ENCODE results near the gene BAZ2B. TPM values are rescaled to one million over a fixed set of nuclear protein-coding genes. Genes with fewer than 3 reads are reported as not detected.

The BAZ2B gene
- total and polyA plus RNA-seq, 9 of the 15 experiments (the other 6 are each of a cell fraction or from before 2014, with no cell fraction given), result 7.5 to 38.6 (median 19.8) TPM

DNA sequence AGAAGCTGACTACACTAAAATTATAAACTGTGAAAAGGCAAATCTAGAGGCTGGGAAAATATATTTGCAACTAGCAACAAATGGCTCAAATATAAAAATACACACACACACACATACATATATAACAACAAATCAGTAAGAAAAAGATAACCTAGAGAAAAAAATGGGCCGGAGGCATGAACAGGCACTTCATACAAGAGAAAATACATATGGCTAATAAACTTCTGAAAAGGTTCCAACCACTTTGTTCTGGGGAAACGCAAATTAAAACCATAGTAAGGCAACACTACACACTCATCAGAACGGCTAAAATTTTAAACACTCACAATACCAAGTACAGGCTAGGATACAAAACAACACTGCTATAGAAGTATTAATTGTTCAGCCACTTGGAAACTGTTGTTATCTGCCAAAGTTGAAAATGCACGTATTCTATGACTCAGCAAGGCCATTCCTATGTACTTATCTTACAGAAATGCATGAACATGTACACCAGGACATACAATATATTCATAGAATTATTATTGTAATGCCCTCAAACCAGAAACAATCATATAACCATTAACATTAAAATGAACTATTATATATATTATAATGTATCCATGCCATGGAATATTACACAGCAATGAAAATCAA, 345.5 kb downstream of the BAZ2B start (continued):
- peak in 1 of 2 experiments; percentile 12; a peak in 1 of 3 replicates for TF ChIP-seq CBX3 (IDR thresholded peaks at IDR 0.05; ENCODE audit: borderline replicate concordance in 1 of 2, low read length in 2 of 2)
- no peak for TF ChIP-seq ZNF12 (CRISPR knock-in tag; IDR thresholded peaks at IDR 0.05)
- TF ChIP-seq, protein P1, sequence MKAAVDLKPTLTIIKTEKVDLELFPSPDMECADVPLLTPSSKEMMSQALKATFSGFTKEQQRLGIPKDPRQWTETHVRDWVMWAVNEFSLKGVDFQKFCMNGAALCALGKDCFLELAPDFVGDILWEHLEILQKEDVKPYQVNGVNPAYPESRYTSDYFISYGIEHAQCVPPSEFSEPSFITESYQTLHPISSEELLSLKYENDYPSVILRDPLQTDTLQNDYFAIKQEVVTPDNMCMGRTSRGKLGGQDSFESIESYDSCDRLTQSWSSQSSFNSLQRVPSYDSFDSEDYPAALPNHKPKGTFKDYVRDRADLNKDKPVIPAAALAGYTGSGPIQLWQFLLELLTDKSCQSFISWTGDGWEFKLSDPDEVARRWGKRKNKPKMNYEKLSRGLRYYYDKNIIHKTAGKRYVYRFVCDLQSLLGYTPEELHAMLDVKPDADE (conservative IDR thresholded peaks at IDR 0.05; ENCODE audit: control insufficient read depth, low read depth, low read length), result no peak
- no peak for TF ChIP-seq STAT5B (CRISPR knock-in tag; IDR thresholded peaks at IDR 0.05)
- TF ChIP-seq ZNF695 (CRISPR knock-in tag; IDR thresholded peaks at IDR 0.05), result no peak
- no peak for TF ChIP-seq ZNF165 (CRISPR knock-in tag; IDR thresholded peaks at IDR 0.05; ENCODE audit: borderline replicate concordance)
- TF ChIP-seq CBX5 (IDR thresholded peaks at IDR 0.05; ENCODE audit: borderline replicate concordance, low read depth), result no peak
- no peak for TF ChIP-seq PPARD (CRISPR knock-in tag; IDR thresholded peaks at IDR 0.05)
- peak; percentile 20; the same call in 1 of the 2 replicates for TF ChIP-seq JUND (IDR thresholded peaks at IDR 0.05; ENCODE audit: borderline replicate concordance, low read depth, low read length)
- no peak for TF ChIP-seq JUND (tag; IDR thresholded peaks at IDR 0.05; ENCODE audit: borderline replicate concordance, low read depth, low read length)
- no peak for TF ChIP-seq ATF3 (IDR thresholded peaks at IDR 0.05)
- TF ChIP-seq ATF3 (CRISPR knock-in tag; conservative IDR thresholded peaks at IDR 0.05), result no peak
- TF ChIP-seq ZNF707 (CRISPR knock-in tag; conservative IDR thresholded peaks at IDR 0.05), result no peak
- TF ChIP-seq CBX1 (IDR thresholded peaks at IDR 0.05; ENCODE audit: low read depth), result no peak
- no peak for TF ChIP-seq TFAM (CRISPR knock-in tag; conservative IDR thresholded peaks at IDR 0.05)
- TF ChIP-seq TCF7L2 (IDR thresholded peaks at IDR 0.05; ENCODE audit: low read depth, low read length), result no peak
- TF ChIP-seq SPI1 (IDR thresholded peaks at IDR 0.05; ENCODE audit: borderline replicate concordance, low read depth, low read length), result no peak
- TF ChIP-seq, protein P2, sequence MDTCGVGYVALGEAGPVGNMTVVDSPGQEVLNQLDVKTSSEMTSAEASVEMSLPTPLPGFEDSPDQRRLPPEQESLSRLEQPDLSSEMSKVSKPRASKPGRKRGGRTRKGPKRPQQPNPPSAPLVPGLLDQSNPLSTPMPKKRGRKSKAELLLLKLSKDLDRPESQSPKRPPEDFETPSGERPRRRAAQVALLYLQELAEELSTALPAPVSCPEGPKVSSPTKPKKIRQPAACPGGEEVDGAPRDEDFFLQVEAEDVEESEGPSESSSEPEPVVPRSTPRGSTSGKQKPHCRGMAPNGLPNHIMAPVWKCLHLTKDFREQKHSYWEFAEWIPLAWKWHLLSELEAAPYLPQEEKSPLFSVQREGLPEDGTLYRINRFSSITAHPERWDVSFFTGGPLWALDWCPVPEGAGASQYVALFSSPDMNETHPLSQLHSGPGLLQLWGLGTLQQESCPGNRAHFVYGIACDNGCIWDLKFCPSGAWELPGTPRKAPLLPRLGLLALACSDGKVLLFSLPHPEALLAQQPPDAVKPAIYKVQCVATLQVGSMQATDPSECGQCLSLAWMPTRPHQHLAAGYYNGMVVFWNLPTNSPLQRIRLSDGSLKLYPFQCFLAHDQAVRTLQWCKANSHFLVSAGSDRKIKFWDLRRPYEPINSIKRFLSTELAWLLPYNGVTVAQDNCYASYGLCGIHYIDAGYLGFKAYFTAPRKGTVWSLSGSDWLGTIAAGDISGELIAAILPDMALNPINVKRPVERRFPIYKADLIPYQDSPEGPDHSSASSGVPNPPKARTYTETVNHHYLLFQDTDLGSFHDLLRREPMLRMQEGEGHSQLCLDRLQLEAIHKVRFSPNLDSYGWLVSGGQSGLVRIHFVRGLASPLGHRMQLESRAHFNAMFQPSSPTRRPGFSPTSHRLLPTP (IDR thresholded peaks at IDR 0.05; ENCODE audit: borderline replicate concordance, extremely low read depth, insufficient read length), result no peak
- TF ChIP-seq ZBTB34 (CRISPR knock-in tag; IDR thresholded peaks at IDR 0.05), result no peak
- no peak for TF ChIP-seq ELF1 (tag; IDR thresholded peaks at IDR 0.05)

All from K562 (cell line).